NCI-H2227 (cell line): Measurements from ENCODE around the gene RTN4RL2.

Experiments
- DNase-seq: peaks from one replicate; lab custom pipeline; 2025; ENCODE audit not compliant: unreplicated experiment; lab: John Stamatoyannopoulos, UW

RTN4RL2 gene

DNA sequence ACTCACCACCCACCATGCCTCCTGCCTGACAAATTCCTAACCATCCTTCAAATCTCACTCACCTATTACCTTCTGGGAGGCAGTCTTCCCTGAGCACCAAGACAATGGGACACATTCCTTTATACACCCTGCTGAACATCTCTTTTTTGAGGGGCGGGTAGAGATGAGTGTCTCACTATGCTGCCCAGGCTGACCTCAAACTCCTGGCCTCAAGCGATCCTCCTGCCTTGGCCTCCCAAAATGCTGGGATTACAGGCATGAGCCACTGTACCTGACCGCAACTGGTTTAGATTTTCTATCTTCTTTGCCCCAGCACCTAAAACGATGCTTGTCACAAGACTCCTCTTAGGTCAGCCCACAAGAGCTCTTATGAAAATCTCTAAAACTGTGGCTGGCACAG lies 63.1 kb downstream of the RTN4RL2 start:
- no peak for DNase-seq
